COLO668 (cell line): Measurements from ENCODE around the gene CRACDL.
"Not testable (repeated sequence)": the region's sequence is repeated elsewhere in the genome, so short reads cannot be mapped to it uniquely, and the experiment has no call there.

Experiments used
- DNase-seq: peaks from one replicate; lab custom pipeline; 2025; ENCODE audit not compliant: unreplicated experiment; lab: John Stamatoyannopoulos, UW

The CRACDL gene

DNA sequence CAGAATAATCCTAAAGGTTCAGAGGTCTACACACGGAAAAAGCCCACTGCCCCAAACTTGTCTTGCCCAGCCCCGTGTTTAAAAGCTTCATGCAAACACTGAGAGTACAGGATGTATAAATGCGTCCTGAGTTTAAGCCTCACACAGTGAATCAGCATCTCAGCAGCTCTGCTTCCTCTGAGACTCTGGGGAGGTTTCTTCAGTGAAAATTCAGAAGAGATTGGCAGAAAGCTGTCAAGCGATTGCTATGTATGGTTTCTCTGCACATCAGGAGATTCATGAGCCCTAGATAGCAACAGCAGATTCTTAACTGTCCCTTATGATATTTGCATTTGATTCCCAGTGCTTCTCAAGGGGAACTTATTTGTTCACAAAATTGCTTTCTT, 27.1 kb downstream of the CRACDL start:
- no peak for DNase-seq

DNA sequence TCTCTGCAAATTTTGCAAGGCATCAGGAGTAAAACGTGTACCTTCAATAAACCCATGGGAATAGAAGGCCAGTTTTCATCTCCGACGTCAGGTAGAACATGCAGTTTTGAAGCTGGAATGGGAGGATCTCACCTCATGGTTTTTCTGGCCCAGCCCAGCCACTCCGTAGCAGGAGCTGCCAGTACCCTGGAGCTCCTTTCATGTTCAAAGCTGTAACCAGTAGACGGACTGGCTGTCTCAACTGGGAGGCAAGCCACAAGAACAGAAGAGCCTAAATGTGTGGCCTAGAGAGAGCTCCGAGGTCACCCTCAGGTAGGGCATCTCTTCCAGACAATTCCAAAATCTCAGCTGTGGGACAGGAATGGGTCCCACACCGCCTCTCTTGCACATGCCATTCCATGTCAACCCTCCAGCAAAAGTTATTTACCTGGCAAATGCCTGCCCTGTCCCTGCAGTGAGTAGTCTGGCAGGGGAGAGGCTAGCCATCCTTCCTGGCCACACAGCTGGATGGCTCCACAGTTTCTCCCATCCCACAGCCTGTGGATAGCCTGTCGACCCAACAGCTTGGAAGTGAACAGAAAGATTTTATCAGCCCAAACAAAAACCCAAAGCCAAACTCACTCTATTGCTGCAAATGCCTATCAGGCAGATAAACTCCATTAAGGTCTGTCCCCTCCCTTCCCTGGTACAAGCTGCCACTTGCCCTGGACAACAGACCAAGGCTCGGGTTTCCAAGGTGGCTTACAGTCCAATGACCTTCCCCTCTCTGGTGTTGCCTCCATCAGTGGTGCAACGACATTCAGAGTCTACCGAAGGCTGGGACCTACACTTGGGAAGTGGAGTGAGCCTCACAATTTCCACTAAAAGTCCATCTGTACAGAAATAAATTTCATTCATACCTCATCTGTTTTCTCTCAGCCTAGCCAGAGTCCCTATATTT, 27.8 kb downstream of the CRACDL start:
- DNase-seq: peak; percentile 31

DNA sequence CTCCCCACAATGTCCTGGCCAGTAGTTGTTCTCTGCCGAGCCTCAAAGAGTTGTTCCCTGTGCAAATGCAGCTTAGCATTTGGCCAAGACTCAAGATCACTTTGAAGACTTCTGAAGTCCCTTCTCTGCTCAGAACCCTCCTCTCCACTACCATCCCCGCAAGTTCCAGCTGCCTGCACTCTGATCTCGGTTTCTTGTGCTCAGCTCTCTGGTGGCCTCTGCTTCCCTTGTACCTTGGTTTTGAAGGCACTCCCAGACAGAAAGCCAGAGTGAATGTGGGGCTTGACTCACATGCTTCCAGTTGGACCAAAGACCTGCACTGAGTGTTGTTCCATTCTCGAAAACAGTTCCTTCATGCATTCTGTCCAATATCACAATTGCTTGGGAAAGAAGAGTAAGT, 28.6 kb downstream of the CRACDL start:
- DNase-seq: no peak

DNA sequence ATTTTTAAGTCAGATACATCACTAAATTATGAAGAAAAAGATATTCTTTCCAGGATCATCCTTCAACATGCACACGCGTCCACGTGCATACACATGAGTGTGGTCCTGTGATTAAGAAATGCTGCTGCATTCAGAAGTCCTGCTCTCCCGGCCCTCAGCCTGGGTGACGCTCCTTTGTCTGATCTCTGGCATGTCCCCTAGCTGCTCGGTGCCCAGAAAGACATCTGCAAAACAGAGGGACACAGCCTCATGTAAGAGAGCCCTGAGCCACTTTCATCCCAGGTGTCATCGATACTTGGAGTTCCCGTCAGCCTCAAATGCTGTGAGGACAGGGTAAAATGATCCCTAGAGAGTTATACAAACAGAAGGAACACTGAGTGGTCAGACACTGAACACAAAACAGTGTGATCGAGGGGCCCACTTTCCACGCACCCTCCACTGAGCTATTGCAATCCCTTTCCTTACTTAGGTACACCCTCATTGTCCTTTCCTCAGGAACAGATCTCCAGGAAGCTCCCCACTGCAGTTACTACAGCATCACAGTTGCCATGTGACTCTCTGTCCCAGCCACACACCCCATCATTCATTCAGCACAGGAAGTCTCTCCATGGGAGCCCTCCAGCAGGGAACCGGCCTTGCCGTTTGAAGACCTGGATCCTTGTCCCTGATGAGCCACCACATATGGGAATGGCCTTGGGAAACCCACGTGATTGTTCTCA, 32.1 kb downstream of the CRACDL start:
- peak; percentile 35 for DNase-seq

DNA sequence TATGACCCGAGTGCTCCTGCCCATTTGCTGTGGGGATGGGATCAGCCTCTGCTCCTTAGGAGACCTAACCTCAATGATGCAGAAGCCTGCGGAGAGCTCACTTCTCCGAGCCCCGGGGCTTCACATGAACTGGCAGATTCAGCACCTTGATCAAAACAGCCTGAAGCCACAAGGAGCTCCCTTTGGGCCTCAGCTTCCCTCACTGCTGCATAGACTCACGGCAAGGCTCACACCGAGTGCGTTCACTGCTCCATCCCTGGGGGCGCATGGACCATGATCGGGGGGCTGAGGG, 33.0 kb downstream of the CRACDL start:
- no peak for DNase-seq

DNA sequence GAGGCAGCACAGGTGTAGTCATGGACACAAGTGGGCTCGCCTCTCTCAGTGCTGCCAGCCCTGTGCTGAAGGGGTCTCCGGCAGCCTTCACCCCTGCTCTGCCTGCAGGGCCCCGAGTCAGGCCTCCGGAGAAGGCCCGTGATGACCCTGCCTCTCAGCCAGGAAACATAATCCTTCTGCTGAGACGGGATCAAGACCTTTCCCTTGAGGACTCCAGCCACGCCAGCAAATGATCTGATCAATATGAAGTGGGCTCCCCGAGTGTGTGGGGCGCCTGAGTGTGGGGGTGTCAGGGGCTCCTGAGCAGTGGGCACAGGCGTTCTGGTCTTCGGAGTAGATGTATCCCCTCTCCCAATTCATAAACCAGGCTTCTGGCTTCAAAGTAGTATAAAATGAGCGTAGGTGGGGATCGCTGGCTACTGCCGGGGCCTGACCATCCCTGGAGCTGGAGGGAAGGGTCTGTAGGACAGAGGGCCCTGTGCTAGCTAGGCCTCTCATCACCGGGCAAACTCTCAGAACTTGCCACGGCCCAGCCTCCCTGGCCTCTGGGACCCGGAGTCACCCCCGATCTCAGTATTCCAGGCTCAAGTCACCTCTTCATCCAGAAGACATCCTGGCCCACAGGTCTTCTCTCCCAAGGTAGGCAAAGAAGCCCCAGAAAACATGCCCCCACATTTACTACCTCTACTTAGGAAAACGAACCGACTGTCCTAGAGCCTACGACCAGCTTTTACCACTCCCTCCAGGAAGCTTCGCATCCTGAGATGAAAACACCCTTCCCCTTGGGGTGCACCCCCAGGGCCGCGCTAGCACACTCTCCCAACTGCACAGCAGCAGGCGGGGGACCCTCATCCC, 33.6 kb downstream of the CRACDL start:
- no peak for DNase-seq

DNA sequence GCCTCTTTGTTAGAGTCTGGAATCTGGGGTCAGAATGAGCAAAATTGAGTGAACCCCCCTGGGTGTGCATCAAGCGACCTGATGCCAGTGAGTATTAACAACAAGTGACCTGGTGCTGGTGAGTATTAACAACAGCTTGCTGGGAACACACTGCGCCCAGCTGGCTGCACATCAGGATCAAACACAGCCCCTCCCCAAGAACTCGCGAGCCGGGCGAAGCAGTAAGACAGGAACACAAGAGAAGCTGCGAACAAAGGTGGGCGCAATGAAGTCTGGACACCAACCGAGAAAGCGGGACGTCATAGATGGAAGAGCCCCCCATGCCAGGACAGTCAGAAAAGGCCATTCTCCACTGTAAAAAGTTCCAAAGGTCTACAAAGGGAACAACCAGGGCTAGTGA, 34.3 kb downstream of the CRACDL start:
- DNase-seq: no peak

DNA sequence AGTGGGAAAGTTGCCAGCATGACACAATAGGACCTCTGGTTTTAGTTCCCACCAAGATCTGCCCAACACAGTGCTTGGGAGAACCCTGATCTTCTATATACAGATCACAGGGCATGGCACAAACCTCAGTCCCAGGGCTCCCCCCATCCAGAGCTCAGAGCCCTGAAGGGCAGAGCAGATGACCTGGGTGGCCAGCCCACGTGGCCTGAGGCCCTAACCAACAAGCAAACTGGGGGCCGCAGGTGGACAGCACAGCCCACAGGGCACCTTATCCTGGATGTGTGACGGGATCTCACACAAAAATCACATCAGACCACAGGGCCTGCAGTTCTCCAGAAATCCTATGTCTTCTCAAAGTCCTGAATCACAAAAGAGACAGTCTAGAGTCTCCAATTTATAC, 34.7 kb downstream of the CRACDL start:
- DNase-seq: no peak

DNA sequence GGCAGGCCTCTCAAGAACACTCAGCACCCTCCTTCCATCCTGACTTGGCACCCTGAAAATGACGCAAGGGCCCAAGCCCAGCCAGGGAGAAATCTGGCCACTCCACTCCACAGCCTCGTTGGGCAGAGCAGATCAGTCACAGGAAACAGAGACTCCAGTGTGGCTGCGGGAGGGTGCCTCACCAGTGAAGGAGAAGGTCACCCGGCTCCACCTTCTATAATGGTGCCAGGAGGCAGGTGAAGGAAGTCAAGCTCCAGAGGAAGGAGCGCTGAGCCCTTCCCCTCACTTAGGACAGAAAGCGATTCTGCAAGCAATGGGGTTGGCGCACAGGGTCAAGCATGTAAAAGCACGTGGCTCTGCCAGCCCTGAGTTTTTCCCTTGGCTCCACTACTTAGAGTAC, 35.3 kb downstream of the CRACDL start:
- no peak for DNase-seq

DNA sequence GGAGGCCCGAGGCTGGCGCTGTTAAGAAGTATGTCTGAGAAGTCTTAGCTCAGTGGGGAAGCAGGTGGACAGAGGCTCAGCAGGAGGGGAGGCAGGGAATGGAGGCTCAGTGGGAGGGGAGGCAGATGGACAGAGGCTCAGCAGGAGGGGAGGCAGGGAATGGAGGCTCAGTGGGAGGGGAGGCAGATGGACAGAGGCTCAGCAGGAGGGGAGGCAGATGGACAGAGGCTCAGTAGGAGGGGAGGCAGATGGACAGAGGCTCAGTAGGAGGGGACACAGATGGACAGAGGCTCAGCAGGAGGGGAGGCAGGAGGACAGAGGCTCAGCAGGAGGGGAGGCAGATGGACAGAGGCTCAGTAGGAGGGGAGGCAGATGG, 36.3 kb downstream of the CRACDL start:
- DNase-seq: not testable (repeated sequence)

DNA sequence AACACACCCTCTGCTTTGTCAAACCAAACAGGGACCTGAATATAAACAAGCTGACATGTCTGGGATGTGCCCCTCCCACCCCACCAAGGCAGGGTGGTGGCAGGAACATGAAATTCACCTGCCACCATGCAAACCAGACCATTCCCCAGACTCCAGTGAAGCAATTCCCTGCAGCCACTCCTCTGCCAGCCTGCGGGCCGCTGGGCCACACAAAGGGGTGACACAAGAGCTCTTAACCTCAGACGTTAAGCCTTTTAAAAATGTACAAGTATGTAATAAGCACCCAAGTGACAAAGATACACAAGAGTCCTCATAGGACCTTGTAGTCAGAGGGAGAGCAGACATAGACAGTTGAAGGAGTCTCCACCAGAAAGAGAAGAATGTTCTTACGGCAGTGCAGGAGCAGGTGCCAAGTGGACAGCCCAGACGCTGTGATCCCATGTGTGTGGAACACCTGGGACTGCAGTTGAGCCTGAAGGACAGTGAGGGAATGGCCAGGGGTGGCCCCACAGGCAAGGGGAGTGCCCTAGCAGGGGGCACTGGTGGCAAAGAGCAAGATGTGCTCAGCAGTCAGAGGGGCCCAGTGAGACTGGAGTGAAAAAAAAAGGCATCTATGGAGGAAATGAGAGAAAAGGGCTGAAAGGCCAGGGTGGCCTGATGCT, 36.9 kb downstream of the CRACDL start:
- no peak for DNase-seq

DNA sequence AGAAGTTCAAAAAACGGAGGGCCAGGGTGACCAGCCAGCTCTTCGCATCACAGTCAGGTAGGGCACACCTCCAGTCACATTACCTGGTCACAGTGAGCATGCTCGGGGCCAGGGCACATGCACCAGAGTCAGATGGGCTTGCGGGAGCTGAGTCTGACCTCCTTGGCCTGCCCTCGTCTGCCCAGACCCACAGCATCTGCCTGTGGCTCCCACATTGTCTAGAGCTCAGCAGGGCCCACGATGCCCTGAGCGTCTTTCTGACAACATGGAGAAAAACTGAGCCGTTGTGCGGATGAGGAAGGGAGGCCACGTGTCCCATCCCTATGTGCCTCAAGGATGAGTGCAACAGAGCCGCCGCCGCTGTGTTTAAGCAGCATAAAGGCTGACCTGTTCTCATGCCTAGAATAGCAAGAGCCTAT, 37.6 kb downstream of the CRACDL start:
- no peak for DNase-seq

DNA sequence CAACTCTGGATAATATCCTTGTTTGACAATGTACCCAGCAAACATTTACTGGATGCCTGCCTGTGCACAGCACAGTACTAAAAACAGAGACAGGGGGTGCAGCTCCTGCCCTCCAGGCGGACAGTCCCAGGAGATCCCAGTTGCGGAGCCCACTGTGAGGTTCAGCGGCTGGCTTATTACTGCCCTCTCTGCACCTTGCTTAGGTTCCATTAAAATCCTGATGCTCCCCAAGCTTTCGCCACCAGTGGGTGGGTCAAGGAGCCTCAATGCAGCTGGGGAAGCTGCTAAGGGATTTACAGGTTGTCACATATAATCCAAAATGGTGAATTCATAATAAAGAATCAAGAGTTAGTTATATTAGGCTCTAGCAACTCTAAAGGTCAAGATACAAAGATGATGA, 38.3 kb downstream of the CRACDL start:
- DNase-seq: no peak

DNA sequence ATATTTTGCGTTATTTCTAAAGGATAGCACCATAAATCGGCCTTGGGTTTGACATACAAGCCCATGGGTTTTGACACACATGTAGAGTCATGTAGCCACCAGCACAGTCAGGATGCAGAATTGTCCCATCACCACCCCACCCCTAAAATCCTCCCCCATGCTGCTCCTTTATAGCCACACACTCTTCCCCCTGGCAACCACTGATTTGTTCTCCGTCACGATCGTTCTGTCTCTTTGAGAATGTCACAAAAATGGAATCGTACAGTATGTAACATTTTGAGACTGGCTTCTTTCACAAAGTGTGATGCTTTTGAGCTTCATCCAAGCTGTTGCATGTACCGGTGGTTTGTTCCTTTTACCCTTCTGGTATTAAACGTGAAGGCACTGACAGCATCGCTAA, 39.1 kb downstream of the CRACDL start:
- DNase-seq: no peak

DNA sequence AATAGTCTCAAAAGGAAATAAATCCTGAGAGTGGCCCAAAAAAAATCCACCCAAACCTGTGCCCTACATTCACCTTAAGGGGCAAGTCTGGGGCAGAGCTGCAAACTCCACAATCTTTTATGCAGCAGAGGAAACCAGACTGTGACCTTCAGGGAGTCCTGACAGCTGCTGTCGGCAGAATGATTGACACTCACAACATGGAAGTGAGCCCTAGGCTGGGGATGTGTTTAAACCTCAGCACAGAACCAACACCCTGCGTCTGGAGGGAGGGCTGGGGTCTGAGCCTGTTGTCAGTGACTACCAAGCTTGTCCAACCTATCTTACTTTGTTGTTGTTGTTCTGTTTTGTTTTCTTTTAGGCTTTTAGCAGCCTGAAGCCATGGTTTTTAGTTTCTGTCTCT, 39.6 kb downstream of the CRACDL start:
- DNase-seq: no peak

DNA sequence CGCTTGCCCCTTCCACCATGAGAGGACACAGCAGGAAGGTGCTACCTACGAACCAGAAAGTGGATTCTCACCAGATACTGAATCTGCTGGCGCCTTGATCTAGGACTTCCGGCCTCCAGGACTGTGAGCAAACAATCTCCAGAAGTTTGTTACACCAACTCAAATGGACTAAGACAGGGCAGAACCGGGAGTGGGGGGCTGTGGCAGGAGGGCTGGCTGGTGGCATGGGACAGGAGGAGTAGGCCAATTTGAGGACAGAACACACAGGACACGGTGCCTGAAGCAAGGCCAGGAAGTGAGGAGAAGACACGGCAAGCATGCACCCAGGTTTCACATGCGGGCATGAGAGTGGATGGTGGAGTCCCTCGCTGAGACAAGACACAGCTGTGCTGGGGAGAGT, 40.1 kb downstream of the CRACDL start:
- no peak for DNase-seq

DNA sequence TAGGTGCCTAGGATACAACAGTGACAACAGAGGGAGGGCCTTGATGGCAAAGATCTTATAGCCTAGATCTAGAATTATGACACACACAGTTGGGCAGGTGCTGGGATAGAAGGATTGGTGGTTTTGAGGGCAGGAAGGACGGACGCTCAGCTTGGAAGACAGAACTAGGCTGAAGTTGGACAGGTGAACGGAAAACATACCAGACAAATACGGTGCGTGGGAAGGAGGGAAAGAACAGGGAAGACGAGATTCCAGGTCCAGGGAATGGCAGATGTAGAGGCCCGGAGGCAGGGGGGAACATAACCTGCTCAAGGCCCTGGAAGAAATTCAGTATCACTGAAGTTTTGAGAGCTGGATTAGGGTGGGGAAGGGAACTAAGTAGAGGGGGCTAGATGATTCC, 40.8 kb downstream of the CRACDL start:
- no peak for DNase-seq

DNA sequence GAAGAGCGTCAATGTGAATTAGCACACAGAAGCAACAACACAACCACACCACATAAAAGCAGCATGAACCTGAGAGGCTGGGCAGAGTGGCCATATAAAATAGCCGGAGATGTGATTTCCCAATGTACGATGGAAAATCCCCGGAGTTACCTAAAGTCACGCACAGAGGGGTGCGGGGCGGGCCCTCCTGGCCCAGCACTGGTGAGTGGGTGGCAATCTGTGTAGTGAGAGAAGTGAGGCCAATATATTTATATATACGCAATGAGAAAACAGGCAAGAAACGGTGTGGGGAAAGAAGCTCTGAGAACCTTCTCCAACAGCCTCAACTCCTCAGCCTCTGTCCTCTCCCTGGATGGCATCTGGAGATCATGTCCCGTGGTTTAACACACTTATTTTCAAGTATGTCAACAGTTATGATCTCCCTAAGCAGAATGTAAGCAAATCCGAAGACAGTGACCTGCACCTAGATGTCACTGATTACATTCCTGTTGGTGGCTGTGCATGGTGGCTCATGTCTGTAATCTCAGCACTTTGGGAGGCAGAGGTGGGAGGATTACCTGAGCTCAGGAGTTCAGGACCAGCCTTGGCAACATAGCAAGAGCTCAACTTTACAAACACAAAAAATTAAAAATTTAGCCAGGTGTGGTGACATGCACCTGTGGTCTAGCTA, 41.6 kb downstream of the CRACDL start:
- no peak for DNase-seq

DNA sequence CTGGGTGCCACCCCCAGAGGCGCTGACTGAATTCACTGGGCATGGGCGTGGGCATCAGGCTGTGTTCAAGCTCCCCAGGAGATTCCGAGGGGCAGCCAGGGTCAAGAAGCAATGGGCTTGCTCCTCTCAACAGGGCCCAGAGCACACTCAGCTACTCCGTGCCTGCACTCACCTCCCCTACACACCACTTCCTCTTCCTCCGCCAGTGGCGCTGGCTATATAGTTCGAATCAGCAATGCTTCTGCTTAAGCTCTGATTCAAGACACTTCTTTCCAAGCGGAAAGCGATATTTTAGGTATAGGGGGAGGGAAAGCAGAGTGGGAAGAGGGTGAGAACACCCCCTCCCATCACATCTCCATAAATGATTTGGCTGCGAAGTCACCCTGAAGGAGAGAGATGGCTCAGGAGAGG, 42.1 kb downstream of the CRACDL start:
- no peak for DNase-seq

DNA sequence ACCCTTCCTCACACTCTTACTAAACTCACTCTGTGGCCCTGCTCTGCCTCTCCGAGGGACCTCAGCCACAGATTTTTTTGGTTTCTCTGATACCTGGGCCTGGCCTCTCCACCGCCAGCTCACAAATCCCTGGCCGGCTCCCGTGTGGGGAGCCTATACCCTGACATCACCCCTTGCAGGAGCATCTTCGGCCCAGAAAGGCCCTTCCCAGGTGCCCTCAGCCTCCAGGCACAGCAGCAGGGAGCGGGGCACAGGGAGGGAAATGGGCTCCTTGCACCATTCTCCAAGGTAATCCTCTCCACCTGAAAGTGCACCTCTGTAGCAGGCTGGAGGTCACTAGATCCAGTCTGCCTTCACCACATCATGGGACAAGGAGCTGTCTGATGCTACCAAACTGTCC, 43.2 kb downstream of the CRACDL start:
- no peak for DNase-seq

DNA sequence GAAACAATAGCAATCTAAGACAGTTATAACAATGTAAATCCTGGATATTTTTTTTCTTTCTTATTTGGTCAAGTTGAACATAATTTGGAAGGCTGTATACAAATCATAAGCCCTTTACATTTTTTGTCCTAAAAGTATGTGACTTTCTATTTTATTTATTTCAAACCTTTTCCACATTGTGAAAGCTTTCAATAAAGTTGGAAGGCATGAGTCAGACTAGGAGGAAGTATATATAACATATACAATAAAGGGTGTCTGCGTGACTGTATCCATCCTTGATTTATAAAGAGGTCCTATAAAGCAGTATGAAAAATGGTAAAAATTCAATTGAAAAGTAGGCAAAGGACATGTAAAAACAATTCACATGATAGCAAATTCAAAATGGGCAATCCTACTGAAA, 44.4 kb downstream of the CRACDL start:
- DNase-seq: no peak
